PC-9 (cell line): ENCODE data around the gene CRYZL1.

ENCODE experiments used
- EZH2 ChIP-seq: fragments of 200-600 bp; sonication (generic); IDR thresholded peaks from 2 replicates; pipeline ENCODE4 v1.8.0; 2017; ENCODE audit warnings: antibody characterized with exemption, low read depth
- TF ChIP-seq, protein P1 (sequence below): fragments of 200-600 bp; sonication (generic); conservative IDR thresholded peaks from 2 replicates; pipeline ENCODE4 v1.6.1; 2017; ENCODE audit warnings: mixed run types, antibody characterized with exemption, mild to moderate bottlenecking, moderate library complexity

DNA sequence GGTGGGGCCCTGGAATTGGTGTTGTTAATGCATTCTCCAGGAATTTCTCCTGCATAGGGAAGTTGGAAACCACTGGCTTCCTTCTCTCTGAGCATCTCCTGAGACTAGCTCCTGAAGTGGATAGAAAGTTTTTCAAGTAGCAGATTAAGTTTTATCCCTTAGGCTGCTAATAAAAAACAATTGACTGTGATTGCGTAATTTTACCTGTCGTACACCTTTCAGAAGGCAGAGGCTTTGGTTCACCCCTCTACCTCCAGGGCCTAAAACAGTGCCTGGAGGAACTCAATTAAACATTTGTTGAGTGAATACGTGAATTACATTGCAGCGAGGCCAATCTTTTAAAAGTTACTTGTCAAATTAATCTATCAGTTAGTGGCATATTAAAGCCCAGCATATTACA, 4.2 kb upstream of the CRYZL1 start:
- TF ChIP-seq, protein P1, sequence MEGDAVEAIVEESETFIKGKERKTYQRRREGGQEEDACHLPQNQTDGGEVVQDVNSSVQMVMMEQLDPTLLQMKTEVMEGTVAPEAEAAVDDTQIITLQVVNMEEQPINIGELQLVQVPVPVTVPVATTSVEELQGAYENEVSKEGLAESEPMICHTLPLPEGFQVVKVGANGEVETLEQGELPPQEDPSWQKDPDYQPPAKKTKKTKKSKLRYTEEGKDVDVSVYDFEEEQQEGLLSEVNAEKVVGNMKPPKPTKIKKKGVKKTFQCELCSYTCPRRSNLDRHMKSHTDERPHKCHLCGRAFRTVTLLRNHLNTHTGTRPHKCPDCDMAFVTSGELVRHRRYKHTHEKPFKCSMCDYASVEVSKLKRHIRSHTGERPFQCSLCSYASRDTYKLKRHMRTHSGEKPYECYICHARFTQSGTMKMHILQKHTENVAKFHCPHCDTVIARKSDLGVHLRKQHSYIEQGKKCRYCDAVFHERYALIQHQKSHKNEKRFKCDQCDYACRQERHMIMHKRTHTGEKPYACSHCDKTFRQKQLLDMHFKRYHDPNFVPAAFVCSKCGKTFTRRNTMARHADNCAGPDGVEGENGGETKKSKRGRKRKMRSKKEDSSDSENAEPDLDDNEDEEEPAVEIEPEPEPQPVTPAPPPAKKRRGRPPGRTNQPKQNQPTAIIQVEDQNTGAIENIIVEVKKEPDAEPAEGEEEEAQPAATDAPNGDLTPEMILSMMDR = no peak
- TF ChIP-seq EZH2 = no peak
